DND-41 (cell line): Measurements from ENCODE around the gene STK25.

Experiments
- ATAC-seq: fragments of 200-7000 bp; cut with Tn5 transposase; 3 replicates; pipeline ENCODE4 v1.9.1; 2021; ENCODE audit warnings: low read depth; ENCODE audit not compliant: insufficient read depth
- DNase-seq: peaks from one replicate; pipeline ENCODE4 v3.0.0-alpha.2; 2020
- H2AFZ ChIP-seq: 2 replicates; pipeline ENCODE4 v1.6.0; 2012; ENCODE audit warnings: low read depth, low read length
- H3K27ac ChIP-seq: 2 replicates; pipeline ENCODE4 v1.5.1; 2012; ENCODE audit warnings: low read length, inconsistent platforms
- H3K27me3 ChIP-seq: fragments of 200-600 bp; sonication (generic); 2 replicates; pipeline ENCODE4 v1.6.0; 2012; ENCODE audit warnings: low read length, mild to moderate bottlenecking, inconsistent platforms; ENCODE audit not compliant: insufficient read depth, poor library complexity
- H3K36me3 ChIP-seq: 2 replicates; pipeline ENCODE4 v1.5.1; 2012; ENCODE audit warnings: low read length, inconsistent platforms; ENCODE audit not compliant: insufficient read depth
- H3K4me1 ChIP-seq: 2 replicates; pipeline ENCODE4 v1.5.1; 2012; ENCODE audit warnings: mild to moderate bottlenecking, low read length; ENCODE audit not compliant: insufficient read depth
- H3K4me2 ChIP-seq: 2 replicates; pipeline ENCODE4 v1.6.0; 2012; ENCODE audit warnings: mild to moderate bottlenecking, moderate library complexity, low read length, inconsistent platforms; ENCODE audit not compliant: insufficient read depth
- H3K4me3 ChIP-seq, 2 experiments: fragments of 200-600 bp in 1 of 2; shearing (Covaris generic) in 1 of 2; 2 replicates each; pipeline ENCODE4 v1.5.1; 2012 to 2016; ENCODE audit warnings: inconsistent platforms in 2 of 2, low read length in 2 of 2, mild to moderate bottlenecking in 2 of 2, low read depth in 1 of 2, moderate library complexity in 1 of 2
- H3K79me2 ChIP-seq: 2 replicates; pipeline ENCODE4 v1.6.0; 2012; ENCODE audit warnings: low read length, inconsistent platforms; ENCODE audit not compliant: insufficient read depth
- H3K9ac ChIP-seq: 2 replicates; pipeline ENCODE4 v1.6.0; 2012; ENCODE audit warnings: low read depth, mild to moderate bottlenecking, inconsistent platforms, low read length, moderate library complexity
- H3K9me3 ChIP-seq: 2 replicates; pipeline ENCODE4 v1.5.1; 2012; ENCODE audit warnings: low read length, moderate library complexity, mild to moderate bottlenecking, inconsistent platforms; ENCODE audit not compliant: insufficient read depth, severe bottlenecking
- H4K20me1 ChIP-seq: 2 replicates; pipeline ENCODE4 v1.6.0; 2012; ENCODE audit warnings: low read length; ENCODE audit not compliant: insufficient read depth
- EZH2 ChIP-seq: IDR thresholded peaks from 3 replicates; pipeline ENCODE4 v1.6.1; 2012; ENCODE audit warnings: borderline replicate concordance, low read depth, mild to moderate bottlenecking, moderate library complexity, low read length, inconsistent platforms; ENCODE audit not compliant: severe bottlenecking
- TF ChIP-seq, protein P1 (sequence below): IDR thresholded peaks from 2 replicates; pipeline ENCODE4 v1.5.1; 2012; ENCODE audit warnings: borderline replicate concordance, low read length, moderate library complexity, mild to moderate bottlenecking; ENCODE audit not compliant: poor library complexity, severe bottlenecking; ENCODE audit errors: extremely low read depth

STK25 gene

DNA sequence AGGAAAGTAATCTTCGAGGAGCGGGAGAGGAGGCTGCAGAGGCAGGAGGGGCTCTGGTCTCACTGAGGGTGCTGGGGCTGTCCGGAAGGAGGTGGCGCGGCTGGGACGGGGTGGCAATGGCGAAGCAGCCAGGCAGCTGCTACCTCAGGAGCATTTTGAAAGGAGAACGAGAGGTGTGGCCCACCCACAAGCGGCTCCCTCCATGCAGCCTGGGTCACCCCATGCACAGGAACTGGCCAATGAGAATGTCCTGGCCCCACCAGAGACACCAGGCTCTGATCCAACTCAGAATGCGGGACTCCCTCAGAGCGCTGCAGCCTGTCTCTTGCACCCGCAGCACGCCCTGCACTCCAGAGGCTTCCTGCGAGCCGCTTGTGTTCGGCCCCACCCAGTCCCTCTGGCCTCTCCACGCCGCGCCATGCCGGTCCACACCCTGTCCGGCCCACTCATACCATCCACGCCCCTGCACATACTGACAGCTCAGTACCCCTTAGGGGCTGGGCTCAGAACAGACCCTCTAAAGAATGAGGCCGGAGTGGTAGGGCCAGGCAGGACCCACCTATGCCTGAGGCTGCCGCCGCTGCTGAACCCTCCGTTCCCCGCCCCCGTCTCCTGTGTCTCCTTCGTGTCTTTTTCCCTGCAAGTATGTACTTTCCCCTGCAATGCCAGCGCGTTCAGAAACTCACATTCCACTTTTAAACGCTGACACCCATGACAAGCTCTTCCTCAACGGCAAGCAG is 43.8 kb upstream of the STK25 start:
- H3K4me2 ChIP-seq, result no peak overlapping the region
- H3K36me3 ChIP-seq, result no peaks in the 10 kb centered on the region
- no peaks in the 10 kb centered on the region for H3K27me3 ChIP-seq
- ATAC-seq (no peak), DNase-seq (no peak)
- H3K4me3 ChIP-seq, result no peak overlapping the region
- H3K27ac ChIP-seq, result no peak overlapping the region
- H3K9ac ChIP-seq, result no peak overlapping the region
- peaks cover 6% of the 10 kb centered on the region for H3K4me1 ChIP-seq
- no peaks in the 10 kb centered on the region for H3K79me2 ChIP-seq
- no peaks in the 10 kb centered on the region for H3K9me3 ChIP-seq
- no peak overlapping the region for H2AFZ ChIP-seq
- H4K20me1 ChIP-seq, result no peaks in the 10 kb centered on the region
- no peak for TF ChIP-seq EZH2
- TF ChIP-seq, protein P1, sequence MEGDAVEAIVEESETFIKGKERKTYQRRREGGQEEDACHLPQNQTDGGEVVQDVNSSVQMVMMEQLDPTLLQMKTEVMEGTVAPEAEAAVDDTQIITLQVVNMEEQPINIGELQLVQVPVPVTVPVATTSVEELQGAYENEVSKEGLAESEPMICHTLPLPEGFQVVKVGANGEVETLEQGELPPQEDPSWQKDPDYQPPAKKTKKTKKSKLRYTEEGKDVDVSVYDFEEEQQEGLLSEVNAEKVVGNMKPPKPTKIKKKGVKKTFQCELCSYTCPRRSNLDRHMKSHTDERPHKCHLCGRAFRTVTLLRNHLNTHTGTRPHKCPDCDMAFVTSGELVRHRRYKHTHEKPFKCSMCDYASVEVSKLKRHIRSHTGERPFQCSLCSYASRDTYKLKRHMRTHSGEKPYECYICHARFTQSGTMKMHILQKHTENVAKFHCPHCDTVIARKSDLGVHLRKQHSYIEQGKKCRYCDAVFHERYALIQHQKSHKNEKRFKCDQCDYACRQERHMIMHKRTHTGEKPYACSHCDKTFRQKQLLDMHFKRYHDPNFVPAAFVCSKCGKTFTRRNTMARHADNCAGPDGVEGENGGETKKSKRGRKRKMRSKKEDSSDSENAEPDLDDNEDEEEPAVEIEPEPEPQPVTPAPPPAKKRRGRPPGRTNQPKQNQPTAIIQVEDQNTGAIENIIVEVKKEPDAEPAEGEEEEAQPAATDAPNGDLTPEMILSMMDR, result no peak

DNA sequence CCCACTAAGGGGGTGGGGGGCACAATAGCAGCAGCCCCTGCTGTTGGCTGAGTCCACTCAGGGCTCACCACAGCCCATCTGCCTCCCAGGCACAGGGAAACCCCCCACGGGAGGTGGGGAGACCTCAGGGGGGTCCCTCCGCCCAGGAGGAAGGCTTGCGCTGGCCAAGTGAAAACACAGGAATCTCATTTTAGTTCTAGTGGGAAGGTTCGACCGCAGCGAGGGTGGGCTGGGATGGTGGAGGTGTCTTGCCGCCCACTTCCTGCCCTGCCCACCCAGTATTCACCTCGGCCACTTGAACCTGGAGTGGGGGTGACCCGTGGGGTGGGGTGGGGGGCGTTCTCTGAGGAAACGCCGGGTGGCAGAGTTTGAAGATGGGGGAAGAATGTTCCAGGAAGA is 43.2 kb upstream of the STK25 start:
- Histone ChIP-seq H3K9me3 (no peaks in the 10 kb centered on the region), H3K9ac (no peak overlapping the region), H3K79me2 (no peaks in the 10 kb centered on the region), H3K4me1 (peaks cover 6% of the 10 kb centered on the region), H3K27me3 (peaks cover 4% of the 10 kb centered on the region), H3K36me3 (no peaks in the 10 kb centered on the region), H2AFZ (no peak overlapping the region), H3K27ac (no peak overlapping the region), H3K4me3 (no peak overlapping the region), H4K20me1 (no peaks in the 10 kb centered on the region), H3K4me2 (no peak overlapping the region)
- no peak for ATAC-seq
- TF ChIP-seq EZH2, result no peak
- TF ChIP-seq, protein P1, result no peak
- no peak for DNase-seq

DNA sequence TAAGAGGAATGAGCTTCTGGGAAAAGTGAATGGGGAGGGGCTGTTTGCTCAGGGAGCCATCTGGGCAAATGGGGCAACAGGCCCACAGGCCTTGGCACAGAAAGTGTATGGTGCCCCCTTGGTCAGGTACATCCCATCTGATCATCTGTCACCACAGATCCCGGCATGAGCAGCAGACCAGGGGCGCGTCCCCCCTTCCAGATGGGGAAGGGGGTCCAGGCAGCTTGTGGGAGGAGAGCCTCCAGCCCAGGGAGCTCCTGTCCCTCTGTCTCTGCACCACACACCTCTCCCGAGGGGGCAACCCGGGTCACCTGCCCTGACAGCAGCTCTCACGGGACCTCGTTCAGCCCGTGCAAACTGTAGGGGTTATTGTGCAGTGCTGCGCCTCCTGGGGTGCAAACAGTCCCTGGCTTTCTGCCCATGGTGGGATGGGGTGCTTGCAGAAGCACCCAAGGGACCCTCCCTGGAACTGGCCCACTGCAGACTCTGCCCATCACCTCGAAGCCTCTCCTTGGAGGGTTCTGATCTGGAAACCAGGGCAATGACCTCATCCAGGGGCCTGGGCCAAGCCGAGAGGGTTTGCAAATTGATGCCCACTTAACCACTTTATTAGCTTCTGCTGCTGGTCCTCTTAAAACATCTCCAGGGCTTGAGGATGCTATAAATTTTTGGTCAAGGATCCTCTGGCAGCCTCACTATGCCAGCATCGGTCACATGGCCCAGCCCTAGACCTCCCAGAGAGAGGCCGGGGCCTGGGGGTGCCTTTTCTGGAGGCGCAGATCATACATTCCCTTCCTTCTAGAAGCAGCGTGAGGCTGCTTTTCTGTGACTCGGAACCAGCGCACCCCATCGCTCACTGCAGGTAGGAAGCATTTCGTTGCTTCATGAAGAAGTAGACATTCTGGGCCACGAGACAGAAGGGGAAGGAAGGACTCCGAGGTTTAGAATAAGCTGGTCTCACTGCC is 42.5 kb upstream of the STK25 start:
- Histone ChIP-seq H4K20me1 (no peaks in the 10 kb centered on the region), H3K36me3 (no peaks in the 10 kb centered on the region), H3K27ac (no peak overlapping the region), H3K4me2 (no peak overlapping the region), H3K27me3 (peaks cover 9% of the 10 kb centered on the region), H3K4me1 (peaks cover 5% of the 10 kb centered on the region), H3K4me3 (no peak overlapping the region), H3K9me3 (no peaks in the 10 kb centered on the region), H3K9ac (no peak overlapping the region), H2AFZ (no peak overlapping the region), H3K79me2 (no peaks in the 10 kb centered on the region)
- TF ChIP-seq, protein P1, result no peak
- no peak for TF ChIP-seq EZH2
- ATAC-seq (no peak), DNase-seq (no peak)
